SH-SY5Y (cell line): ENCODE measurements around the gene FLNB.

ENCODE experiments used
- GATA2 ChIP-seq: IDR thresholded peaks from 2 replicates; pipeline ENCODE4 v1.6.1; 2011; ENCODE audit warnings: mild to moderate bottlenecking, low read depth, low read length
- GATA3 ChIP-seq: IDR thresholded peaks from 2 replicates; pipeline ENCODE4 v1.6.1; 2011; ENCODE audit warnings: low read depth, mild to moderate bottlenecking, low read length, moderate library complexity

- TF ChIP-seq GATA2 (no peak), GATA3 (no peak)
These were observed 170.5 kb downstream of the FLNB start for GRCh38 chr3:58178528-58179234.
